Cortex of kidney (tissue), 1 donor: Measurements from ENCODE around the gene NRBF2.
"Not testable (repeated sequence)": the region's sequence is repeated elsewhere in the genome, so short reads cannot be mapped to it uniquely, and the experiment has no call there.

Experiments
- DNase-seq: peaks from one replicate; lab custom pipeline; 2025; lab: John Stamatoyannopoulos, UW

NRBF2 gene

DNA sequence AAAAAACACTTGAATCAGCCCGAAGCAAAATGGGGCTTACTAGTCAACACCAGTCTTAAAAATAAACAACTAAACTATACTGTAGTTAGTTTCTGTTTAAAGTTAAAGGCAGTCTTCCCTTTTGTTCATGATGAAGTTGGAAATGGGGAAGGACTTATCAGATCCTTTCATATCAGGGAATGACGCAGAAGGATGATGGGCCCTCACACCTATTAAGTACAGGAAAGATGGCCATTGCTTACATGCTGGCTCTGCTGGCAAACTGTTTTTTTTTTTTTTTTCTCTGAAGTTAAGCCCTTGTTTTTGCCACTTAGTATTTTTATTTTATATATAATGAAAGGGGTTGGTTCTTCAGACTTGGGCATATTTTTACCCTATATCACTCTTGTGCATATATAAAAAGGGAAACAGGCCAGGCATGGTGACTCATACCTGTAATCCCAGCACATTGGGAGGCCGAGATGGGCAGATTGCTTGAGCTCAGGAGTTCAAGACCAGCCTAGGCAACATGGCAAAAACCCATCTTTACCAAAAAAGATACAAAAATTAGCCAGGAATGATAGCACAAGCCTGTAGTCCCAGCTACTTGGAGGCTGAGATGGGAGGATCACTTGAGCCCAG lies 16.6 kb upstream of the NRBF2 start:
- no peak for DNase-seq

DNA sequence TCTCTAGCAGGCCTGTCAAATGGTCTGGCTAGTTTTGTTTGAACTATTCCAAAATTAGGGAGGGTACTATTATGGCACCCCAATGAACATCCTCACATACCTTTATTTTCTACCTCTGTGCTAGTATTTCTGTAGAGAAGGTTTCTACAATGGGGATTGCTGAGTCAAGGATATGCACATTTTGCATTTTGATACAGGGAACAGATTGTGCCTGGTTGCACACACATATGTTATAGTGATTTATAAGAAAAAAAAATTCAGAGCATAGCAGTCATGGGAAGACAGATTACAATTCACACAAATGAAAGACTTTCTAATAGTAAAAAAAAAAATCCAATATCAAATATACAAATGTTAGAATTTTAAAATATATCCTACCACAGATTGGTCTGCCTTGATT lies 14.1 kb upstream of the NRBF2 start:
- DNase-seq, result no peak

DNA sequence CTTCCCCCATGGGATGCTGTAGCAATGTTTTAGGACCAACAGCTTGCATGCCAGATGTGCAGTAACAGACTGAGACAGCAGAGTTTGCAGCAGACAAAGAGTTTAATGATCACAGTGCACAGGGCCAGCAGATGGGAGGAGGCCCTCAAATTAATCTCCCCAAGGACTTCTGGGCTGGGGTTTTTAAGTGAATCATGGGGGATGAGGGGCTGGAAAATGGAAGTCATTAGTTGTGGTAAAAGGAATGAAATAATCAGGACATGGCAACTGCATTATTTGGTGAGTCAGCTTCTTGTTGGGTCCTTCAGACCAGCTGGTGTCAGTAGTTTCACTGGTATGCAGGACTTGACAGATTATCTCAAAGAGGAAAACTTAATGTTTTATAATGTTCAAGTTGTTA lies 12.6 kb upstream of the NRBF2 start:
- DNase-seq, result no peak

DNA sequence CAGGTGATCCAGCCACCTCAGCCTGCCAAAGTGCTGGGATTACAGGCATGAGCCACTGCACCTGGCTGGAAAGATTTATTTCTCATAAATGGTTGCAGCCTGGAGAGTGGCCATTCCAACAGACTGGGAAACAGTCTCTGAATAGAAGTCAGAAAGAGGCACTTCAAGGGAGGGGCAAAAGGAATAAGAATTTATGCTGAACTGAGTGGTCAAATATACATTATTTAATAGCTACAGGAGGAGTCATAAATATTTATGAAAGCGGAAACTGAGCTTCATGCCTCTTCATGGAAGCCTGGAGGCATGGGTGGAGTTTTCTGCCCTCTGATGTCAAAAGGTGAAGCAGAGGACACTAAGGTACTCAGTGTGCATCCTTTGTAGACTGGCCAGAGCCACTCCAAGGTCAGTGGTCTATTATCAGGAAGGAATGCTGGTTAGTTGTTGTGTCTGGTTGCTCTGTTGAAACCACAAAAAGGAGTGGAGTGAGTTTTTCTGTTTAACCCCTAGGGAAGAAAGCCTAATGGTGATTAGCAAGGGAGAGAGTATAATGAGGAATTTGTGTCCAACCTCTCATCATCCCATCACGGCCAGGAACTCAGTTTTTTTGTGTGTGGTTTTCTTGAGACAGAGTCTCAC lies 9.3 kb upstream of the NRBF2 start:
- no peak for DNase-seq

DNA sequence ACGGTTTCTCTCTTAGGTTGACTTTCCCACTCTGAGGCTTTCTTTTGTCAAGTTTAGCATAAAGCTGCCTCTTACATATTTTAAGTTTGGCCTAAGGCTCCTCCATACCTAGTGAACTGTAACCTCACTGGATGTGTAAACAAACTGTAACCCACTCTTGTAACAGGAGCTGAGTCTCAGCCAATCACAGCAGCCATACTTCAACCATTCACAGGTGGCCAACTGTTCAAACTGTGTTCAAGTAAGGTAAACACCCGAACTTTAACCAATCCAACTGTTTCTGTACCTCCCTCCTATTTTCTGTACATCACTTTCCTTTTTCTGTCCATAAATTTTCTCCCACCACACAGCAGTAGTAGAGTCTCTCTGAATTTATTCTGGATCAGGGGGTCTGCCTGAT lies 7.7 kb upstream of the NRBF2 start:
- DNase-seq, result no peak

DNA sequence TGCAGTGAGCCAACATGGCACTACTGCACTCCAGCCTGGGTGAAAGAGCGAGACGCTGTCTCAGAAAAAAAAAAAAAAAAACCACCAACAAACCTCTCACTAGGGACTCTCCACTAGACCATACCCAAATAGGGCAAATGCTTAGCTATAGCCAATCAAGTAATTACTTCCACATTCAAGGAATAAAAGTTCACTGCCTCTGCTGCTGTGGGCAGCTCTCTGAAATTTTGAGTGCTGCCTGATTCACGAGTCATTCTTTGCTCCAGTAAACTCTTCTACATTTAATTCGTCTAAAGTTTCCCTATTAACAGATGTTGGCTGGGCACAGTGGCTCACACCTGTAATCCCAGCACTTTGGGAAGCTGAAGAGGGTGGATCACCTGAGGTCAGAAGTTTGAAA lies 4.7 kb upstream of the NRBF2 start:
- no peak for DNase-seq

DNA sequence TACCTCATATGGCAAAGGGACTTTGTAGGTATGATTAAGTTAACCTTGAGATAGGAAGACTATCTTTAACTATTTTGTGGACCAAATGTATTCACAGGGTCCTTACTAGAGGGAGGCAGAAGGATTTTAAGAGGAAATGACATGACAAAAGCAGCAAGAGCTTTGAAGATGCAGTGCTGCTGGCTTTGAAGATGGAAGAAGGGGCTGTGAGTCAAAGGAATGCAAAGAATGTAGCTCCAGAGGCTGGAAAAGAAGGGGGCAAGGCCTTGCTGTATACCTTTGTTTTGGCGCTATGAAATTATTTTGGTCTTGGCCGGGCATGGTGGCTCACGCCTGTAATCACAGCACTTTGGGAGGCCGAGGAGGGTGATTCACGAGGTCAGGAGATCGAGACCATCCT lies 3.2 kb upstream of the NRBF2 start:
- no peak for DNase-seq

DNA sequence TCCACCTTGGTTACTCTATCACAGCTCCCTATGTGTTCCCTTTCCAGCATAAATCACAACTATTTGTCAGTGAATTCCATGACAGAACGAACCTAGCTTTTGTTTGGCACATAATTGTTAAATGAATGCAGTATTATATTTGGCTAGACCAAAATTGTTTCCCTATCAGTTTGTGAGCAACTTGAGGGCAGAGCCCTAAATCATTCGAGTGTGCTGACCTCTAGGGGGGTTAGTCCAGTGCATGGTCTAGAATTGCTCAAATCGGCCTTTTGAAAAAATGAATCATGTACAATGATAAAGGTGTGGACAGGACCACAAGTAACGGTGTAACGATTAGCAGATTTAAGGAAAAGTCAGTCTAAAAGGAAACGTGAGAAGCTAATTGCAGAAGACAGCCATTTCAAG lies 475 bp upstream of the NRBF2 start:
- no peak for DNase-seq

DNA sequence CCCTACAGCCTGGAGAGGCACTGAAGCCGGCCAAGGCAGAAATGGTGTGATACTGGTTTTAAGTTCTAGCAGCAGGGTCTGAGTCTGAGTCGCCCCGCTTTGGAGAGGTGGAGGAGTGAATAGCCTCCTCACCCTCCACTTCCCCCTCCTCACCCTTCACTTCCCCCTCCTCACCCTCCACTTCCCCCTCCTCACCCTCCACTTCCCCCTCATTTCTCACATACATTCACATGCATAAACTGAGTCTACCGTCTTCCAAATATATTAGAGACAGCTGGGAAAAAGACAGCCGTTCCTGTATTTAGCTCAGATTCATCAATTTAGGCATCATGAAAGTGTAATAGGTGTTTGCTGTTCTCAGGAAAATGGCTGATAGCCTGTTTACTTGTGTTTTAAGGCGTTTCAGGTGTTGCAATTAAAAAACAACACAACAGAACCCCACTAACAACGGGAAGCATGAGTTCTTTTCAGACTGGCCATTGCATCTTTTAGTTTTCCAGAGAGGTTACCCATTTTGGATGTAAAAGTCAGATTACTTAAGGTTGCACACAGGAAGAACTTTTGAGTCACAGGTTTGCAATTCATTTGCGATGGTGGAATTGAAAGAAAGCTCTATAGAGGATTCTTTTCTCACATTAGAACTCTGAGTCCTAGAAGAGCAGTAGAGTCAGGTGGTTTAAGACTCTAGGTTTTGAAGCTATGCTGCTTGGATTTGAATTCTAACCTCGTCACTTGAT lies 861 bp downstream of the NRBF2 start:
- no peak for DNase-seq

DNA sequence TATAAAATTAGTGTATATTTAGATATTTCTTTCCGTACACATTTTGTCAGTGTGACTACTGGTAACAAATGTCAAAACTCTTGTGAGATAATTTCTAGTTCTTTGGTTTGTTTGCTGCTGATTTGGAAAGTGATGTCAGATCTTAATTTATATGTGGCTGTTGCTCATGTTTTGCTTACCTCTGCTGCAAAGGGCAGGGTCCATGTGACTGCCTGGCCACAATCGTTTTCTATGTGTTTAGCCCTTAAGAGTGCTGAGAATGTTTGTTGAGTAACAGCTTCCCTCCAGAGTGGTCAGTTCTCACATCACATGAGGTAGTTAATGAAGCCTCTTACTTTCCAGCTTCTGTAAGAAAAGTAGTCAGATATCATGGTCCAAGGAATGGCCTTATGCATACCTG lies 4.2 kb downstream of the NRBF2 start:
- DNase-seq, result no peak

DNA sequence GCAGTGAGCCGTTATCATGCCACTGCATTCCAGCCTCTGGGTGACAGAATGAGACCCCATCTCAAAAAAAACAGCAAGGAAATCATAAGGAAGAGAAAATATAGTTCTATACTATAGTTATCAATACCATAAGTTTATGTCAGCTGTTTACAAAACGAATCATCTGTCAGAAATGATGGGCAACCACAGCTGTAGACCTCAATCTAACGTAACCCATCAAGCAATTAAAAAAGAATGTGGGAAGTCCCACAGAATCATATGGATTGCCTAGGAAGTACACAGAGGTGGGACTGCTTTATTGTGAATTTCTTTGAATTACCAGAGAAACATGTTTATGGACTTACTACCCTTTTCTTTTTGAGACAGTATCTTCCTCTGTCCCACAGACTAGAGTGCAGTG lies 6.9 kb downstream of the NRBF2 start:
- DNase-seq, result no peak

DNA sequence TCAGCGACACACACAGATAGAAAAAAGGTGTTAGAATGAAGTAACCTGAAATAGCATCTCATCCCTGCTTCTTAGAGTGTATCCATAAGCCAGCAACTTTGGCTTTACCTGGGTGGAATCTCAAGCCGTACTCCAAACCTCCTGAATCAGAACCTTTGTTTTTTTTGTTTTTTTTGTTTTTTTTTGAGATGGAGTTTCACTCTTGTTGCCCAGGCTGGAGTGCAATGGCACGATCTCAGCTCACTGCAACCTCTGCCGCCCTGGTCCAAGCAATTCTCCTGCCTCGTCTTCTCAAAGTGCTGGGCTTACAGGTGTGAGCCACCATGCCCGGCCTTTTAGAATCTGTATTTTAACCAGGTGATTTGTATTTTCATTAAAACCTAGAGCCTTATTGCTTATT lies 9.0 kb downstream of the NRBF2 start:
- DNase-seq, result no peak

DNA sequence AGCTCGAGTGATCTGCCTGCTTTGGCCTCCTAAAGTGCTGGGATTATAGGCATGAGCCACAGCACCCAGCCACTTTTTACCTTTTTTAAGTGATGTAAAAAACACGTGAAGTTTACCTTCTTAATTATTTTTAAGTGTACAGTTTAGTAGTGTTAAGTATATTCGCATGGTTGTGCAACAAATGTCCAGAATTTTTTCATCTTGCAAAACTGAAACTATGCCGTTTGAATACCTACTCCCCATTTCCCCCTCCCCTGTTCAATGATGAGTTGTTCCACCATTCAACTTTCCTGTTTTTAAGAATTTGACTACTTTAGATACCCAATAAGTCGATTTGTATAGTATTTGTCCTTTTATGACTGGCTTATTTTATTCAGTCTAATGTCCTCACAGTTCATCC lies 10.9 kb downstream of the NRBF2 start:
- no peak for DNase-seq

DNA sequence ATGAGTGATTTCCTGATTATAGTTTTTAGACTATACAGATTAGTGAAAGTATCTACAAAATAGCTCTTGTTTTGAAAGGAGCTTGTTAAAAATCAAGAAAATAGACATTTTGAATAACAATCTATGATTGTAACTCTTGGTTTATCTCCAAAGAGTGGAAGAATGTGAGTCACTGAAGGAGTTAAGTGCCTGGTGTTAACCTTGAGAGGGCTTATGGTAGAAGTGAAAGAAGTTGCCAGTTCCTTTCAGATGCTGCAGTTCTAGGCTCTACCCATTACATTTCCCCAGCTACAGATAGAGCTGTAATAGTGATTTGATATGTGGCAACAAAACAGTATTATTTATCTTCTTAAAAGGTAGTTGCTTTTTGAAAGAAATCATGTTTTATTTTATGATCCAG lies 12.7 kb downstream of the NRBF2 start:
- DNase-seq, result no peak

DNA sequence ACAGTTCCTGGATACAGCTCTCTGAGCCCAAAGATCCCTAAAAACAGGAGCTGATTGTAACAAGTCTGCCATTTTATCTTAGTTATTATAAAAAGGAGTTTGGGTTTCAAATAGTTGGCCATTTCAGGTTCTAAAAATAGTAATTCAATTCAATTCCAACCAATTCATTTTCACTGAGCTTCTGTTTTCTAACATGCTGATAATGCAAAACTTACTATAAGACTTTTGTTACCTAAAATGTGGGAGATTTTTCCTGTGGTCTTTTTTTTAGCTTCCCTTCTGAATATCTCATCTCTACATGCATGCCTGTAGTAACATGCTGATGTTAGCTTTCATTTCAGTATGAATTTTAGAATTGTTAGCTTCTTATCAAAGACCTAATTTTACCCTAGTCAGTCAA lies 13.4 kb downstream of the NRBF2 start:
- no peak for DNase-seq

DNA sequence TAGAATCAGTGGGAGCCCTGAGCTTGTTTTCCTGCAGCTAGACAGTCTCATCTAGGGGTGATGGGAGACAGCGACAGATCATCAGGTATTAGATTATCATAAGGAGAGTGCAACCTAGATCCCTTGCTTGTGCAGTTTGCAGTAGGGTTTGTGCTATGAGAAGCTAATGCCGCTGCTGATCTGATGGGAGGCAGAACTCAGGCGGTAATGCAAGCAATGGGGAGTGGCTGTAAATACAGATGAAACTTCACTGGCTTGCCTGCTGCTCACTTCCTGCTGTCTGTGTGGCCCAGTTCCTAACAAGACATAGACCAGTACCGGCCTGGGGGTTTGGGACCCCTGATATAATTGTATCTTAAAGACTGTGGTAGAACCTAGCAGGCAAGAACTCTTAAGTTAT lies 17.6 kb downstream of the NRBF2 start:
- no peak for DNase-seq

DNA sequence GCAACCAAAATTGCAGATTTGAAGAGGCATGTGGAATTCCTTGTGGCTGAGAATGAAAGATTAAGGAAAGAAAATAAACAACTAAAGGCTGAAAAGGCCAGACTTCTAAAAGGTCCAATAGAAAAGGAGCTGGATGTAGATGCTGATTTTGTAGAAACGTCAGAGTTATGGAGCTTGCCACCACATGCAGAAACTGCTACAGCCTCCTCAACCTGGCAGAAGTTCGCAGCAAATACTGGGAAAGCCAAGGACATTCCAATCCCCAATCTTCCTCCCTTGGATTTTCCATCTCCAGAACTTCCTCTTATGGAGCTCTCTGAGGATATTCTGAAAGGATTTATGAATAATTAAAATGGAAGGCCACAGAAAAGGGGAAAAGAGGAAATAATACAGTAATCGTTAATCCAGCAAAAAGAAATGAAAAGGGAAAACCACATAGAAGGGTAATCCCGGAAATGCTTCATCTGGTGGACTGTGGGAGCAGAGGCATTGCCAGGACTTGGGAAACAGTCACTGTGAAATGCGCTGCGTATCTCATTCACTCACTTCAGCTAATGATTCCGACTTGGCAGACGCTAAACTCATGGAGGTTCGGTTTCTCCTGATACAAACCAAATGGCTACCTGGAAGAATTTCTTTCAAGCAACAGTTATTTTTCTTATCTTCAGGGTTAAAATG lies 20.9 kb downstream of the NRBF2 start:
- not testable (repeated sequence) for DNase-seq

DNA sequence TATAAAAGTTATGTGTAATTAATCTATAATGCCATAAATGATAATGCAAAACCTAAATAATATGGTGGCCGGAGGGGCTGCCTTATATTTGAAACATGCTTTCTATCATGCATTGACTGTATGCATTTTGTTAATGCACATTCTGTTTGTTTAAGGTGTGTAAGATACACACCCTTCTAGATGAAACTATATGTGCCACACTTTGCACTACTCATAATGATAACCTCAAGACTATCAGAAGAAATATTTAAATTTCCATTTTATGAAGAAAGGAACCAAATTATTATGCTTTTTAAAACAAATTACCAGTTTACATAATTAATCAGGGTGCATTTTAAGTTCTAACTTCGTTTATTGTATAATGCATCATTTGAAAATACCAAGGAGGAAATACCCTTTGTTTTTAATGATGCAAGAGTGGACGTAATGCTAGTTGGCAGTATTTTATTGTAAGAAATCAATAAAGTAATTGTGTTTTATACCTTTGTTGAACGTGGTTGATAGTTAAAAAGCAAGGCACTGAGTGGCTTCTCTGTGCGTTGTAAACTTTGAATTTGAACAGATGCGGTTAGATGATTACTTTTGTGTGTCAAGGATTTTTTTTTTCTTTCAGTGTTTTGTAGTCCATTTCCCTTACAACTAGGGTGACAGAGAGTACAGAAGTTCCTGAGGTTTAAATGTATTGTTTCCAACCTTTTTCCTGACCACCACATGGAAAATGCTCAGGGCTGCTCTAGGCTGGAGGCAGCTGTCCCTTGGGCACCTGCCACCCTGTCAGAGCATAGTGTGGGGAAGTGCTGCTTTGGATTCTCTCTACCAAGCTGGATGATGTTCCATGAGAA lies 21.6 kb downstream of the NRBF2 start:
- DNase-seq, result no peak

DNA sequence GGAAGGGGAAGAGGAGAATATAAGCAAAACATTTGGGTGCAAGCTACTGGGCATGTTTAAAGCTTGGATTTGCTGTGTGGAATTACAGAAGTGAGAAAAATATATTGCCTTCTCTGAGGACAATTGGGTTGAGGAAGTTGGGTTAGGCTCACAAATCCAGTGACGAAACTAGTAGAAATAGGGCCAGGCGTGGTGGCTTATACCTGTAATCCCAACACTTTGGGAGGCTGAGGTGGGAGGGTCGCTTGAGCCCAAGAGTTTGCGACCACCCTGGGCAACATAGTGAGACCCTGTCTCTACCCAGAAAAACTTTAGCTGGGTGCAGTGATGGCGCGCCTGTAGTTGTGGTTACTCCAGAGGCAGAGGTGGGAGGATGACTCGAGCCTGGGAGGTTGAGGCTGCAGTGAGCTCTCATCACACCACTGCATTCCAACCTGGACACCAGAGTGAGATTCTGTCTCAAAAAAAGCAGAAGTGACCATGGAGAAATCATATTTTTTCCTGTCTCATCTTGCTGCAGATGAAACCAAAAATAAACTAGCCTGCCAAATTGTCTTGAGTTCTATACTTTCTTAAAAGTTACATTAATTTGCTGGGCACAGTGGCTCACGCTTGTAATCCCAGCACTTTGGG lies 22.4 kb downstream of the NRBF2 start:
- no peak for DNase-seq

DNA sequence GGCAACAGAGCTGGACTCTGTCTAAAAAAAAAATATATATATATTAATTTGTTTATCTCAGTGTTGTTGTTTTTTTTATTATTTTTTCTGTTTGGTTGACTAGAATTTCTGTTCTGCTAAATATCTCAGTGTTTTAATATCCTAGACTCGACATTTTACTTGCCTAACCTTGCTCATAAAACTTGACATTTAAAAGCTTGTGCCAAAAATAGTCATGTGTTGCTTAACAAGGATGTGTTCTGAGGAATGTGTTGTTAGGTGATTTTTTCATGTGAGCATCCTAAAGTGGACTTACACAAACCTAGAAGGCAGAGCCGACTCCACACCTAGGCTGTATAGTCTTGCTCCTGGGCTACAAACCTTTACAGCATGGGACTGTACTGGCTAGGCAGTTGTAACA lies 23.1 kb downstream of the NRBF2 start:
- DNase-seq, result no peak

DNA sequence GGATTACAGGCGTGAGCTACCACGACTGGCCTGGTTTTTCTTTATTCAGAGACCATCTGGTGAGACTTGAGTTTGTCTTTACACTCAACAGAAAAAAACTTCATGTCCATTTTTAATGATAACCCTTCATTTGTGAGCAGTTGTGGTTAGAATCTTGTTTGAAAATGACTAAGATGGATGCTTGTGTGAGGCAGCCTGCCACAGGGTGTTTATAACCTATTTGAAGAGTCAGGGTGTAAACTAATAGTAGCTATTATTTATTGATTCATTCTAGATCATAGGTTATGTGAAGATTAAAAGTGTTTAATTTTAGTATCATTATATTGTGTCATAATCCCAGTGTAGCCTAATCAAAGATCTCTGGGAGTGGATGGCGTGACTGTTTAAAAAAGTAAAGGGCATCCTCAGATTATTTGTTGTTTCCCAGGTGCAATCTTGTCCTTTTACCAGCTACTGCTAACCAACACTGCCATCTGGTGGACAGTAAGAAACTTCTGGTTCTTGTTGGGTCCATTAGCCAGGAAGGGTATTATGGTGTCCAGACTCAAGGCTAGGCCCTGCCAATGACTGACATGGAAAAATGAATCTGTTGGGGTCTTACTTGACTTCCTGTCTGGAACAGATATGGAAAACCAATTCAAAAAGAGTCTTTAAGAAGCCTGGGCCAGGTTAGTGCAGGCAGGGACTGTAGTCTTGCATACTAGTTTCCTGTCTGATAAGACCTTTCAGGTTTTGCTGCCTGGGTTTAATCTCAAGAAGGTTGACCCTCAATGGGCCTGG lies 24.9 kb downstream of the NRBF2 start:
- DNase-seq, result no peak
